ENCODE measurements around the gene TP53I11.

DNA sequence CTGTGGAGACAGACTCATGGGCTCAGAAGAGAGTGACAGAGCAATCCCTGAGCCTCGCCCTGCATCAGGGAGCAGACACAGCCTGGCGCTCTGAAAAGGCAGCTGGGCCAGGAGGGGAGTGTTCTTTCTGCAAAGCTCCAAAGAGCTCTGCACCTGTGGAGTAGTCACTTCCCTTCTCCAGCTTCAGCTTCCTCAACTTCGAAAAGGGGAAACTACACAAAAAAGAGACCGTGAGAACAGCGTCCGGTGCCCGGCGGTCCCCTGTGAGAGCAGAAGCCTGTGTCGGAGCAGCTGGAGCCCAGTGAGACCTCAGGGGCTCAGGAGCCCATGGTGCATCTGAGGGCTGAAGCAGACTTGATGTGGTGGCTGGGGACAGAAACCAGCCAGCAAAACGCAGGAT lies 35.1 kb downstream of the TP53I11 start:
- TF ChIP-seq, protein P1, sequence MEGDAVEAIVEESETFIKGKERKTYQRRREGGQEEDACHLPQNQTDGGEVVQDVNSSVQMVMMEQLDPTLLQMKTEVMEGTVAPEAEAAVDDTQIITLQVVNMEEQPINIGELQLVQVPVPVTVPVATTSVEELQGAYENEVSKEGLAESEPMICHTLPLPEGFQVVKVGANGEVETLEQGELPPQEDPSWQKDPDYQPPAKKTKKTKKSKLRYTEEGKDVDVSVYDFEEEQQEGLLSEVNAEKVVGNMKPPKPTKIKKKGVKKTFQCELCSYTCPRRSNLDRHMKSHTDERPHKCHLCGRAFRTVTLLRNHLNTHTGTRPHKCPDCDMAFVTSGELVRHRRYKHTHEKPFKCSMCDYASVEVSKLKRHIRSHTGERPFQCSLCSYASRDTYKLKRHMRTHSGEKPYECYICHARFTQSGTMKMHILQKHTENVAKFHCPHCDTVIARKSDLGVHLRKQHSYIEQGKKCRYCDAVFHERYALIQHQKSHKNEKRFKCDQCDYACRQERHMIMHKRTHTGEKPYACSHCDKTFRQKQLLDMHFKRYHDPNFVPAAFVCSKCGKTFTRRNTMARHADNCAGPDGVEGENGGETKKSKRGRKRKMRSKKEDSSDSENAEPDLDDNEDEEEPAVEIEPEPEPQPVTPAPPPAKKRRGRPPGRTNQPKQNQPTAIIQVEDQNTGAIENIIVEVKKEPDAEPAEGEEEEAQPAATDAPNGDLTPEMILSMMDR (IDR thresholded peaks at IDR 0.05) = no peak
- no peak for TF ChIP-seq POLR2A (IDR thresholded peaks at IDR 0.05)
